ENCODE data around the gene PKD2L1. TPM values are rescaled to one million over a fixed set of nuclear protein-coding genes. Genes with fewer than 3 reads are reported as not detected.

PKD2L1 gene
- total RNA-seq, 2 donors from 2014 or later, result not detected

GRCh38 chr10:100318207-100318606 is 11.8 kb downstream of the PKD2L1 start:
- Histone ChIP-seq H3K36me3 (replicated peaks in 1 of 2; ENCODE audit: insufficient read depth in 1 of 2, low read depth in 2 of 2) (no peaks in the 10 kb centered on the region), H3K27ac (no peak overlapping the region), H3K4me3 (no peak overlapping the region), H3K27me3 (no peaks in the 10 kb centered on the region), H3K4me1 (no peaks in the 10 kb centered on the region), H3K9me3 (no peaks in the 10 kb centered on the region)
- TF ChIP-seq POLR2A (IDR thresholded peaks at IDR 0.05), result no peak
- 78 to 87% methylated on average over 4 of the region's 4 CpGs for WGBS, 2 donors
- ATAC-seq (no peak), DNase-seq (no peak)
- intact Hi-C loops (cut with DNase I), result no loop called here

GRCh38 chr10:100315615-100316014 is 14.4 kb downstream of the PKD2L1 start:
- DNase-seq (no peak), ATAC-seq (no peak)
- H3K27ac ChIP-seq, result no peak overlapping the region
- intact Hi-C loops (cut with DNase I), result no loop called here
- WGBS, 2 donors, result 78 to 80% methylated on average over 4 of the region's 4 CpGs
- no peaks in the 10 kb centered on the region for H3K36me3 ChIP-seq (replicated peaks in 1 of 2; ENCODE audit: insufficient read depth in 1 of 2, low read depth in 2 of 2)
- H3K4me3 ChIP-seq, result no peak overlapping the region
- H3K9me3 ChIP-seq, result no peaks in the 10 kb centered on the region
- no peaks in the 10 kb centered on the region for H3K4me1 ChIP-seq
- no peak for TF ChIP-seq CTCF (IDR thresholded peaks at IDR 0.05)
- TF ChIP-seq POLR2A (IDR thresholded peaks at IDR 0.05), result no peak
- no peaks in the 10 kb centered on the region for H3K27me3 ChIP-seq

GRCh38 chr10:100311298-100311697 is 18.7 kb downstream of the PKD2L1 start:
- Histone ChIP-seq H3K4me3 (no peak overlapping the region), H3K36me3 (replicated peaks in 1 of 2; ENCODE audit: insufficient read depth in 1 of 2, low read depth in 2 of 2) (no peaks in the 10 kb centered on the region), H3K4me1 (no peaks in the 10 kb centered on the region), H3K27me3 (no peaks in the 10 kb centered on the region), H3K27ac (no peak overlapping the region), H3K9me3 (no peaks in the 10 kb centered on the region)
- DNase-seq, result no peak
- intact Hi-C loops (cut with DNase I), result no loop called here
- no peak for ATAC-seq
- WGBS, 2 donors, result 50 to 67% methylated on average over 4 of the region's 4 CpGs
- TF ChIP-seq POLR2A (IDR thresholded peaks at IDR 0.05) (no peak), CTCF (IDR thresholded peaks at IDR 0.05) (no peak)

- intact Hi-C loops (cut with DNase I), result no loop called here
- TF ChIP-seq CTCF (IDR thresholded peaks at IDR 0.05), result no peak
- no peak for TF ChIP-seq POLR2A (IDR thresholded peaks at IDR 0.05)
Measured at GRCh38 chr10:100307684-100308083, 22.3 kb downstream of the PKD2L1 start.

GRCh38 chr10:100306861-100307260 is 23.2 kb downstream of the PKD2L1 start:
- WGBS, 2 donors, result 80 to 85% methylated on average over 5 of the region's 5 CpGs
- H3K4me3 ChIP-seq, result no peak overlapping the region
- no peak overlapping the region for H3K27ac ChIP-seq
- no peak for ATAC-seq
- H3K9me3 ChIP-seq, result no peaks in the 10 kb centered on the region
- no peaks in the 10 kb centered on the region for H3K36me3 ChIP-seq (replicated peaks in 1 of 2; ENCODE audit: insufficient read depth in 1 of 2, low read depth in 2 of 2)
- no peaks in the 10 kb centered on the region for H3K4me1 ChIP-seq
- intact Hi-C loops (cut with DNase I), result no loop called here
- TF ChIP-seq CTCF (IDR thresholded peaks at IDR 0.05), result no peak
- no peak for TF ChIP-seq POLR2A (IDR thresholded peaks at IDR 0.05)
- DNase-seq, result no peak
- H3K27me3 ChIP-seq, result no peaks in the 10 kb centered on the region

More at GRCh38 chr10:100307684-100308083, 22.3 kb downstream of the PKD2L1 start:
- WGBS, 2 donors, result 78 to 80% methylated on average over 3 of the region's 3 CpGs
- no peaks in the 10 kb centered on the region for H3K36me3 ChIP-seq (replicated peaks in 1 of 2; ENCODE audit: insufficient read depth in 1 of 2, low read depth in 2 of 2)
- no peaks in the 10 kb centered on the region for H3K9me3 ChIP-seq
- no peaks in the 10 kb centered on the region for H3K27me3 ChIP-seq
- H3K27ac ChIP-seq, result no peak overlapping the region
- no peaks in the 10 kb centered on the region for H3K4me1 ChIP-seq
- DNase-seq, result no peak
- no peak for ATAC-seq
- H3K4me3 ChIP-seq, result no peak overlapping the region
